Erythroblast (primary cell): ENCODE results near the gene TENM4.

Source experiments
- GATA1 ChIP-seq: IDR thresholded peaks from 2 replicates; pipeline ENCODE4 v1.6.1; 2011; ENCODE audit warnings: low read depth, mild to moderate bottlenecking, control low read depth, low read length, moderate library complexity
- POLR2A ChIP-seq: IDR thresholded peaks from 2 replicates; pipeline ENCODE4 v1.6.1; 2011; ENCODE audit warnings: mild to moderate bottlenecking, low read length

DNA sequence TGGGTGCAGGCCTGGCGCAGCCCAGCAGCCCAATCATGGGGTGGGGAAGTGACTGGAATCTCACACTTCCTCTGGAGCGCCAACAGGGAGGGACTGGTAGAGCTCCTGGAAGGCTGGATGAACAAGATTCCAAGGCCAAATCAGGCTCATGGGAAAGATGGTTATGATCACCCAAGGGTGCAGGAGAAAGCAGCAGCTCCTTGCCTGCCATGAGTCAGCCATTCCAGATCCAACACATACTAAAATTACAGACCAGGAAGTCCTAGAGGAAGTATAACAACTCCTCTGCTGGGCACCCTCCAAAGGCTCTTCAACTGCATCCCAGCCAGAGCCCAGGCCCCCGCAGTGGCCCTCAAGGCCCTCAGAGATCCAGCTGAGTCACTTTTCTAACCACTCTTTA is 427.3 kb downstream of the TENM4 start:
- TF ChIP-seq GATA1: no peak
- TF ChIP-seq POLR2A: no peak
